Measurements from ENCODE around the gene KLHL24.

Gene KLHL24

DNA sequence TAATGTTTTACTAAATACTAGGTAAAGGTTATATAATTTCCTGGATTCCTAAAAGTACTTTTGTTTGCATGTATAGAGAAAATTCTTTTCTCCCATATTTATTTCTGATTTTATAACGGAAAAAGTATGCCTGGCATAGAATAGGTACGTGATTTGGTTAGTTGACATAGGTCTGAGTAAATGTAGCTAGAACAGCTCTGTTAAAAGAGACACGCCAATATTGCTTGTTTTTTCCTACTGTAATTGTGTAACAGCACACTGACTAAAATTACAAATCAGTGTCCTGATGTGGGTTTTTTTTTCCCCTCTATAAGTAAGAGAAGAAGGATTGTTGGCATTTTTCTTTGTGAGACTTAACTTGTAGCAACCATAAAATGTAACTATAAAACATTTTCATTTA, 26.7 kb downstream of the KLHL24 start:
- H3K36me3 ChIP-seq (replicated peaks; ENCODE audit: low read depth, low read length): peaks cover under 1% of the 10 kb centered on the region
- TF ChIP-seq EZH2phosphoT487 (IDR thresholded peaks at IDR 0.05; ENCODE audit: low read depth): no peak
- TF ChIP-seq, protein P1, sequence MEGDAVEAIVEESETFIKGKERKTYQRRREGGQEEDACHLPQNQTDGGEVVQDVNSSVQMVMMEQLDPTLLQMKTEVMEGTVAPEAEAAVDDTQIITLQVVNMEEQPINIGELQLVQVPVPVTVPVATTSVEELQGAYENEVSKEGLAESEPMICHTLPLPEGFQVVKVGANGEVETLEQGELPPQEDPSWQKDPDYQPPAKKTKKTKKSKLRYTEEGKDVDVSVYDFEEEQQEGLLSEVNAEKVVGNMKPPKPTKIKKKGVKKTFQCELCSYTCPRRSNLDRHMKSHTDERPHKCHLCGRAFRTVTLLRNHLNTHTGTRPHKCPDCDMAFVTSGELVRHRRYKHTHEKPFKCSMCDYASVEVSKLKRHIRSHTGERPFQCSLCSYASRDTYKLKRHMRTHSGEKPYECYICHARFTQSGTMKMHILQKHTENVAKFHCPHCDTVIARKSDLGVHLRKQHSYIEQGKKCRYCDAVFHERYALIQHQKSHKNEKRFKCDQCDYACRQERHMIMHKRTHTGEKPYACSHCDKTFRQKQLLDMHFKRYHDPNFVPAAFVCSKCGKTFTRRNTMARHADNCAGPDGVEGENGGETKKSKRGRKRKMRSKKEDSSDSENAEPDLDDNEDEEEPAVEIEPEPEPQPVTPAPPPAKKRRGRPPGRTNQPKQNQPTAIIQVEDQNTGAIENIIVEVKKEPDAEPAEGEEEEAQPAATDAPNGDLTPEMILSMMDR (IDR thresholded peaks at IDR 0.05; ENCODE audit: low read depth, low read length): no peak
- no peaks in the 10 kb centered on the region for H3K27me3 ChIP-seq (ENCODE audit: low read depth, low read length)
- H3K4me1 ChIP-seq (ENCODE audit: low read length): no peaks in the 10 kb centered on the region
- no peak overlapping the region for H2AFZ ChIP-seq (ENCODE audit: low read depth, low read length)
- H3K79me2 ChIP-seq (ENCODE audit: low read length): no peaks in the 10 kb centered on the region
- H3K4me3 ChIP-seq (ENCODE audit: low read length): no peak overlapping the region
- H4K20me1 ChIP-seq (ENCODE audit: insufficient read depth, low read length): no peaks in the 10 kb centered on the region
- no peak overlapping the region for H3K4me2 ChIP-seq (ENCODE audit: low read length)
- no peaks in the 10 kb centered on the region for H3K9me3 ChIP-seq (ENCODE audit: insufficient read depth, low read length)
- no peak overlapping the region for H3K9ac ChIP-seq (ENCODE audit: low read length)
- no peak overlapping the region for H3K27ac ChIP-seq (ENCODE audit: low read length)

DNA sequence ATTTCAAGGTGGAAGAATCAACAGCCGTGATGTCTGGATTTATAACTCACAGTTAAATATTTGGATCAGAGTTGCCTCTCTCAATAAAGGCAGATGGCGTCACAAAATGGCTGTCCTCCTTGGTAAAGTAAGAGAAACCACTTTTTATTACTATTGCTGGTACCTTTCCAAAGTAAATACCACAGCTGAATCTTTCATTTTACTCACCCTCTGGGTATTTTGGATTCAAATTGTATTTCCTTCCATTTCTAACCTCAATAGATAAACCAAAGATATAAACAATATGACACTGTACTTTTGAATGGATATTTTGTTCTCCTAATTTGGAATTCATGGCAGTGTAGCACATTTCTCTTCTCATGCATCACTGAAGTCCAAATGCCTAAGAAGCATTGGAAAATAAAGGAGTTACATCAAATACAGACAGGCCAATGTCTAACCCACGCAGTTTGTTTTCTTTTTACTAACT, 29.5 kb downstream of the KLHL24 start:
- no peak overlapping the region for H2AFZ ChIP-seq (ENCODE audit: low read depth, low read length)
- no peaks in the 10 kb centered on the region for H3K9me3 ChIP-seq (ENCODE audit: insufficient read depth, low read length)
- H3K79me2 ChIP-seq (ENCODE audit: low read length): no peaks in the 10 kb centered on the region
- no peaks in the 10 kb centered on the region for H3K27me3 ChIP-seq (ENCODE audit: low read depth, low read length)
- H3K4me3 ChIP-seq (ENCODE audit: low read length): no peak overlapping the region
- TF ChIP-seq, protein P1 (IDR thresholded peaks at IDR 0.05; ENCODE audit: low read depth, low read length): no peak
- TF ChIP-seq EZH2phosphoT487 (IDR thresholded peaks at IDR 0.05; ENCODE audit: low read depth): no peak
- H3K4me2 ChIP-seq (ENCODE audit: low read length): no peak overlapping the region
- H3K36me3 ChIP-seq (replicated peaks; ENCODE audit: low read depth, low read length): peaks cover 4% of the 10 kb centered on the region
- H3K9ac ChIP-seq (ENCODE audit: low read length): no peak overlapping the region
- no peaks in the 10 kb centered on the region for H4K20me1 ChIP-seq (ENCODE audit: insufficient read depth, low read length)
- peaks cover 4% of the 10 kb centered on the region for H3K4me1 ChIP-seq (ENCODE audit: low read length)
- no peak overlapping the region for H3K27ac ChIP-seq (ENCODE audit: low read length)

DNA sequence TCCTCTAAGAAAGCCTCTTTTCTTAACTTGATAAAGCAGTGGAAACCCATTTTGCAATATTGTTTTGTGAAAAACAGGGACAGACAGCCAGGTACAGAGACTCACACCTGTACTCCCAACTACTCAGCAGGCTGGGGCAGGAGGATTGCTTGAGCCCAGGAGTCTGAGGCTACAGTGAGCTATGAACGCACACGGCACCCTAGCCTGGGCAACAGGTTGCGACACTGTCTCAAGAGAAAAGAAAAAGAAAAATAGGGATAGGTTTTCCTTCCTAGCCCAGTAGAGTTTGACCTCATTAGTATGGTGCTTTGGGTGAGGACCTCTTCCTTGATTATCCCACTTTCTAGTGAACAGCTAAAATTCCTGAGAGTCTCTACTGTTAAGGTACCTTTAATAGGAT, 44.6 kb downstream of the KLHL24 start:
- no peak overlapping the region for H2AFZ ChIP-seq (ENCODE audit: low read depth, low read length)
- H3K4me2 ChIP-seq (ENCODE audit: low read length): no peak overlapping the region
- H3K4me1 ChIP-seq (ENCODE audit: low read length): peaks cover 5% of the 10 kb centered on the region; the same call in 1 of the 2 replicates
- no peak overlapping the region for H3K9ac ChIP-seq (ENCODE audit: low read length)
- H4K20me1 ChIP-seq (ENCODE audit: insufficient read depth, low read length): no peaks in the 10 kb centered on the region
- no peaks in the 10 kb centered on the region for H3K27me3 ChIP-seq (ENCODE audit: low read depth, low read length)
- no peak overlapping the region for H3K4me3 ChIP-seq (ENCODE audit: low read length)
- H3K27ac ChIP-seq (ENCODE audit: low read length): no peak overlapping the region
- H3K9me3 ChIP-seq (ENCODE audit: insufficient read depth, low read length): no peaks in the 10 kb centered on the region
- H3K36me3 ChIP-seq (replicated peaks; ENCODE audit: low read depth, low read length): no peaks in the 10 kb centered on the region
- no peaks in the 10 kb centered on the region for H3K79me2 ChIP-seq (ENCODE audit: low read length)
- TF ChIP-seq, protein P1 (IDR thresholded peaks at IDR 0.05; ENCODE audit: low read depth, low read length): no peak
- TF ChIP-seq EZH2phosphoT487 (IDR thresholded peaks at IDR 0.05; ENCODE audit: low read depth): no peak

DNA sequence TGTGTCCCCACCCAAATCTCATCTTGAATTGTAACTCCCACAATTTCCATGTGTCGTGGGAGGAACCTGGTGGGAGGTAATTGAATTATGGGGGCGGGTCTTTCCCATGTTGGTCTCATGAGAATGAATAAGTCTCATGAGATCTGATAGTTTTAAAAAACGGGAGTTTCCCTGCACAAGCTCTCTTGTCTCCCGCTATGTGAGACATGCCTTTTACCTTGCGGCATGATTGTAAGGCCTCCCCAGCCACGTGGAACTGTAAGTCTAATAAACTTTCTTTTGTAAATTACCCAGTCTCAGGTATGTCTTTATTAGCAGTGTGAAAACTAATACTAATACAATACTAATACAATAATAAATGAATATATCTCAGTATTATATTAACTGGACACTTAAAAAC, 52.3 kb downstream of the KLHL24 start:
- TF ChIP-seq, protein P1 (IDR thresholded peaks at IDR 0.05; ENCODE audit: low read depth, low read length): no peak
- H3K36me3 ChIP-seq (replicated peaks; ENCODE audit: low read depth, low read length): no peaks in the 10 kb centered on the region
- no peaks in the 10 kb centered on the region for H3K27me3 ChIP-seq (ENCODE audit: low read depth, low read length)

More for the DNA sequence above, 52.3 kb downstream of the KLHL24 start:
- Histone ChIP-seq H3K9me3 (ENCODE audit: insufficient read depth, low read length) (no peaks in the 10 kb centered on the region), H3K9ac (ENCODE audit: low read length) (no peak overlapping the region), H3K4me2 (ENCODE audit: low read length) (no peak overlapping the region), H2AFZ (ENCODE audit: low read depth, low read length) (no peak overlapping the region), H3K4me1 (ENCODE audit: low read length) (peaks cover 5% of the 10 kb centered on the region; the same call in 1 of the 2 replicates), H3K79me2 (ENCODE audit: low read length) (no peaks in the 10 kb centered on the region), H3K4me3 (ENCODE audit: low read length) (no peak overlapping the region), H4K20me1 (ENCODE audit: insufficient read depth, low read length) (no peaks in the 10 kb centered on the region), H3K27ac (ENCODE audit: low read length) (no peak overlapping the region)
